SU-DHL-6 (cell line): ENCODE data around the gene ATP5PF.

ENCODE experiments used
- H2AFZ ChIP-seq: fragments of 200-600 bp; sonication (generic); 2 replicates; pipeline ENCODE4 v1.6.1; 2014; ENCODE audit warnings: low read depth, mild to moderate bottlenecking, moderate library complexity, mixed read lengths, antibody characterized with exemption, low read length; ENCODE audit not compliant: severe bottlenecking
- H3F3A ChIP-seq: fragments of 200-600 bp; shearing (Covaris generic); 2 replicates; pipeline ENCODE4 v1.6.0; 2016; ENCODE audit warnings: antibody characterized with exemption, mild to moderate bottlenecking; ENCODE audit not compliant: insufficient read depth
- H3K27ac ChIP-seq: fragments of 200-600 bp; sonication (generic); 2 replicates; pipeline ENCODE4 v1.5.1; 2016; ENCODE audit warnings: low read depth, mild to moderate bottlenecking, low read length, moderate library complexity, mixed read lengths
- H3K27me3 ChIP-seq: fragments of 200-600 bp; sonication (generic), shearing (Covaris generic); 2 replicates; pipeline ENCODE4 v1.6.0; 2014; ENCODE audit warnings: mild to moderate bottlenecking, low read length
- H3K36me3 ChIP-seq: fragments of 200-600 bp; sonication (generic); 2 replicates; pipeline ENCODE4 v1.6.1; 2014; ENCODE audit warnings: mild to moderate bottlenecking, low read length, mixed read lengths
- H3K4me2 ChIP-seq: fragments of 300-600, 200-600 bp; shearing (Covaris generic), sonication (generic); 2 replicates; pipeline ENCODE4 v1.6.0; 2014; ENCODE audit warnings: low read length, low read depth, mild to moderate bottlenecking; ENCODE audit not compliant: poor library complexity, severe bottlenecking
- H3K4me3 ChIP-seq: fragments of 200-600 bp; sonication (generic); 2 replicates; pipeline ENCODE4 v1.5.1; 2014; ENCODE audit warnings: antibody characterized with exemption, low read length, mild to moderate bottlenecking, mixed read lengths; ENCODE audit not compliant: insufficient read depth, poor library complexity, severe bottlenecking
- H3K79me2 ChIP-seq: fragments of 200-600 bp; sonication (generic); 2 replicates; pipeline ENCODE4 v1.6.1; 2014; ENCODE audit warnings: mild to moderate bottlenecking, low read length, moderate library complexity; ENCODE audit not compliant: insufficient read depth
- H3K9ac ChIP-seq: fragments of 200-600 bp; sonication (generic); 2 replicates; pipeline ENCODE4 v1.7.0; 2014; ENCODE audit warnings: mild to moderate bottlenecking, low read length
- H3K9me2 ChIP-seq: fragments of 200-600 bp; sonication (generic); replicated peaks from 2 replicates; pipeline ENCODE4 v1.6.1; 2014; ENCODE audit warnings: low read length; ENCODE audit not compliant: insufficient read depth
- H3K9me3 ChIP-seq: fragments of 200-600 bp; sonication (generic); 2 replicates; pipeline ENCODE4 v1.6.1; 2014; ENCODE audit warnings: low read length, mixed read lengths; ENCODE audit not compliant: insufficient read depth
- H4K20me1 ChIP-seq: fragments of 200-600 bp; sonication (generic); 2 replicates; pipeline ENCODE4 v1.6.1; 2014; ENCODE audit warnings: low read depth, mild to moderate bottlenecking, antibody characterized with exemption, low read length, moderate library complexity, mixed read lengths
- EZH2phosphoT487 ChIP-seq: fragments of 200-600 bp; sonication (generic), shearing (Covaris generic); conservative IDR thresholded peaks from 2 replicates; pipeline ENCODE4 v1.6.1; 2018; ENCODE audit warnings: mild to moderate bottlenecking, antibody characterized with exemption, low read length, moderate library complexity, mixed read lengths
- TF ChIP-seq, protein P1 (sequence below): fragments of 200-600 bp; sonication (generic); IDR thresholded peaks from one replicate; pipeline ENCODE4 v1.5.1; 2017; ENCODE audit warnings: antibody characterized with exemption, mild to moderate bottlenecking, low read length, moderate library complexity; ENCODE audit not compliant: insufficient read depth, poor library complexity, severe bottlenecking

ATP5PF gene

DNA sequence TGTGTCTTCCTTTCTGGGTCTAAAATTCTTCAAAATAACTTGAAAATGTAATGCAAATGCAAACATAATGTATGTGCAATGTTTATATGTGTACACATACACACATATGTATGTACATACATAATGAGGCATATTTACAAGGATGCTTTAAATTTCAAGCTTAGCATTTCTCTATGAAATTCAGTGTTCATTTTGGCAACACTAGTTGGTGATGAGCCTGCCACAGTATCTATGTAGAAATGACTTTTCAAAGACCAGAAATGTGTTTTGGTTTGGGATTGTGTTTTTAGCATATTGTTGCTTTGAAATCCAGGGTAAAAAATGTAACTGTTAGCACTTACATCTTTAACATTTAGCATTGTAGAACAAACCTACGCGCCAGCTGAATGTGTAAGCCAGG lies 10.2 kb upstream of the ATP5PF start:
- H3K9me2 ChIP-seq = no peaks in the 10 kb centered on the region
- no peak overlapping the region for H3K9ac ChIP-seq
- H3K4me3 ChIP-seq = no peak overlapping the region
- H3K27me3 ChIP-seq = no peaks in the 10 kb centered on the region
- no peak overlapping the region for H3K4me2 ChIP-seq
- peaks cover 39% of the 10 kb centered on the region for H3K79me2 ChIP-seq
- H2AFZ ChIP-seq = no peak overlapping the region
- peaks cover 37% of the 10 kb centered on the region; the same call in 1 of the 2 replicates for H3K36me3 ChIP-seq
- H4K20me1 ChIP-seq = no peaks in the 10 kb centered on the region
- no peaks in the 10 kb centered on the region for H3F3A ChIP-seq
- no peak for TF ChIP-seq EZH2phosphoT487
- TF ChIP-seq, protein P1, sequence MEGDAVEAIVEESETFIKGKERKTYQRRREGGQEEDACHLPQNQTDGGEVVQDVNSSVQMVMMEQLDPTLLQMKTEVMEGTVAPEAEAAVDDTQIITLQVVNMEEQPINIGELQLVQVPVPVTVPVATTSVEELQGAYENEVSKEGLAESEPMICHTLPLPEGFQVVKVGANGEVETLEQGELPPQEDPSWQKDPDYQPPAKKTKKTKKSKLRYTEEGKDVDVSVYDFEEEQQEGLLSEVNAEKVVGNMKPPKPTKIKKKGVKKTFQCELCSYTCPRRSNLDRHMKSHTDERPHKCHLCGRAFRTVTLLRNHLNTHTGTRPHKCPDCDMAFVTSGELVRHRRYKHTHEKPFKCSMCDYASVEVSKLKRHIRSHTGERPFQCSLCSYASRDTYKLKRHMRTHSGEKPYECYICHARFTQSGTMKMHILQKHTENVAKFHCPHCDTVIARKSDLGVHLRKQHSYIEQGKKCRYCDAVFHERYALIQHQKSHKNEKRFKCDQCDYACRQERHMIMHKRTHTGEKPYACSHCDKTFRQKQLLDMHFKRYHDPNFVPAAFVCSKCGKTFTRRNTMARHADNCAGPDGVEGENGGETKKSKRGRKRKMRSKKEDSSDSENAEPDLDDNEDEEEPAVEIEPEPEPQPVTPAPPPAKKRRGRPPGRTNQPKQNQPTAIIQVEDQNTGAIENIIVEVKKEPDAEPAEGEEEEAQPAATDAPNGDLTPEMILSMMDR = no peak
- no peak overlapping the region for H3K27ac ChIP-seq
- H3K9me3 ChIP-seq = no peaks in the 10 kb centered on the region

DNA sequence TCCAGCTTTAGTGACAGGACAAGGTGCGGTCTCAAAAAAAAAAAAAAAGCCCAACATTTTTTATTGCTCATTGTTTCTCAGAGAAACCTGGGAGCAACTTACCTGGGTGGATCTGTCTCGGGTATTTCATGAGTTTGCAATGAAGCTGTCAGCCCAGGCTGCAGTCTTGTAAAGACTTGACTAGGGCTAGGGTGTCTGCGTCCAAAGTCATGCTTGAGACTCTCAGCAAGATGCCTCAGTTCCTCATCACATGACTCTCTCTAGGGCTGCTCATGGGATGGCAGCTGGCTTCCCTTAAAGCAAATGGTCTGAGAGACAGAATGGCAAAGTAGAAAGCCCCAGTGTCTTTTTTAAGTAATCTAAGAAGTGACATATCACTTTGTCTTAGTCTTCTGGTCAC lies 8.2 kb upstream of the ATP5PF start:
- H2AFZ ChIP-seq = no peak overlapping the region
- H3K79me2 ChIP-seq = peaks cover 59% of the 10 kb centered on the region
- no peaks in the 10 kb centered on the region for H4K20me1 ChIP-seq
- no peaks in the 10 kb centered on the region for H3K27me3 ChIP-seq
- no peaks in the 10 kb centered on the region for H3F3A ChIP-seq
- H3K27ac ChIP-seq = no peak overlapping the region
- H3K36me3 ChIP-seq = peaks cover 25% of the 10 kb centered on the region; the same call in 1 of the 2 replicates
- H3K9ac ChIP-seq = no peak overlapping the region
- H3K9me2 ChIP-seq = no peaks in the 10 kb centered on the region
- no peak overlapping the region for H3K4me2 ChIP-seq
- no peak for TF ChIP-seq EZH2phosphoT487
- TF ChIP-seq, protein P1 = no peak
- H3K4me3 ChIP-seq = no peak overlapping the region
- no peaks in the 10 kb centered on the region for H3K9me3 ChIP-seq

DNA sequence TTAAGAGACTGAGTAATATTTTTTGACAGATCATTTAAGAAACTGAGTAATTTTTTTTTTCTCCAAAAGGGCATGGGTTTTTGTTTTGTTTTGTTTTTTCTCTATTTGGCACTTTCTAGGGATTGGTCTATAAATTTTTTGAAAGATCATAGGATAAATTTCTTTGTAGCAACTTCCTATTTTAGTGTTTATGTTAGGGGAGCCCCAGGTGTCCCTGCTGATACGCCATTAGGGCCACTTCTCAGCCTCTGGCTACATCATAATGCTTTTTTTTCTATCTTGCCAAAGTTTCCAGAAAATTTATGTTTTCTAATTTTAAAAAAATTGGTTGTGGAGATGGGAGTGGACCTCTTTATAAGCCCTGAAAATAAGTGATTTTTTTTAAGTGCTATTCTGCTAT lies 2.7 kb upstream of the ATP5PF start:
- peak overlapping the region; percentile 99 for H3K4me2 ChIP-seq
- TF ChIP-seq, protein P1 = no peak
- peak overlapping the region; percentile 96 for H3K4me3 ChIP-seq
- no peaks in the 10 kb centered on the region for H3K27me3 ChIP-seq
- no peaks in the 10 kb centered on the region for H4K20me1 ChIP-seq
- H3F3A ChIP-seq = peaks cover 8% of the 10 kb centered on the region
- H3K9ac ChIP-seq = peak overlapping the region; percentile 94
- peaks cover 89% of the 10 kb centered on the region for H3K79me2 ChIP-seq
- no peaks in the 10 kb centered on the region for H3K9me3 ChIP-seq
- no peak overlapping the region for H2AFZ ChIP-seq
- H3K9me2 ChIP-seq = no peaks in the 10 kb centered on the region
- H3K27ac ChIP-seq = peak overlapping the region; percentile 4; the same call in 1 of the 2 replicates
- H3K36me3 ChIP-seq = 0 out of 2 replicates have a peak, but pooled peaks cover 5% of the 10 kb centered on the region
